GM12873 (cell line): ENCODE data around the gene PYGM.

Source experiments
- TF ChIP-seq, protein P1 (sequence below): IDR thresholded peaks from 2 replicates; pipeline ENCODE4 v1.5.1; 2012; ENCODE audit warnings: low read depth, mild to moderate bottlenecking, moderate library complexity, low read length, control low read depth; ENCODE audit not compliant: insufficient read depth; ENCODE audit errors: missing control alignments

The PYGM gene

DNA sequence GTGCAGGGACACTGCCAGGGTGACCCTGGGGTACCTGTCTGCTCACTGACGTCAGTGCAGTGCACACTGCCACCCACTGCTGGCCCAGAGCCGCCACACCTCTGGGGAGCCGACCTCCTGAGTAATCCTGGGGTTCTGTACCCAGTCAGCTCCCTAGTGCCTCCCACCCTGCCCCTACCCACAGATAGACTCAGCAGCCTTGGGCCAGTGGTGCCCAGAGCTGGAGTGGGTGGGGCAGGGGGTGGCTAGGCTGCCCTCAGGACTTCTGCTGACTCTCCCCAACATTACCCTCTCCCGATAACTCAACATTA is 42.6 kb downstream of the PYGM start:
- TF ChIP-seq, protein P1, sequence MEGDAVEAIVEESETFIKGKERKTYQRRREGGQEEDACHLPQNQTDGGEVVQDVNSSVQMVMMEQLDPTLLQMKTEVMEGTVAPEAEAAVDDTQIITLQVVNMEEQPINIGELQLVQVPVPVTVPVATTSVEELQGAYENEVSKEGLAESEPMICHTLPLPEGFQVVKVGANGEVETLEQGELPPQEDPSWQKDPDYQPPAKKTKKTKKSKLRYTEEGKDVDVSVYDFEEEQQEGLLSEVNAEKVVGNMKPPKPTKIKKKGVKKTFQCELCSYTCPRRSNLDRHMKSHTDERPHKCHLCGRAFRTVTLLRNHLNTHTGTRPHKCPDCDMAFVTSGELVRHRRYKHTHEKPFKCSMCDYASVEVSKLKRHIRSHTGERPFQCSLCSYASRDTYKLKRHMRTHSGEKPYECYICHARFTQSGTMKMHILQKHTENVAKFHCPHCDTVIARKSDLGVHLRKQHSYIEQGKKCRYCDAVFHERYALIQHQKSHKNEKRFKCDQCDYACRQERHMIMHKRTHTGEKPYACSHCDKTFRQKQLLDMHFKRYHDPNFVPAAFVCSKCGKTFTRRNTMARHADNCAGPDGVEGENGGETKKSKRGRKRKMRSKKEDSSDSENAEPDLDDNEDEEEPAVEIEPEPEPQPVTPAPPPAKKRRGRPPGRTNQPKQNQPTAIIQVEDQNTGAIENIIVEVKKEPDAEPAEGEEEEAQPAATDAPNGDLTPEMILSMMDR: no peak

DNA sequence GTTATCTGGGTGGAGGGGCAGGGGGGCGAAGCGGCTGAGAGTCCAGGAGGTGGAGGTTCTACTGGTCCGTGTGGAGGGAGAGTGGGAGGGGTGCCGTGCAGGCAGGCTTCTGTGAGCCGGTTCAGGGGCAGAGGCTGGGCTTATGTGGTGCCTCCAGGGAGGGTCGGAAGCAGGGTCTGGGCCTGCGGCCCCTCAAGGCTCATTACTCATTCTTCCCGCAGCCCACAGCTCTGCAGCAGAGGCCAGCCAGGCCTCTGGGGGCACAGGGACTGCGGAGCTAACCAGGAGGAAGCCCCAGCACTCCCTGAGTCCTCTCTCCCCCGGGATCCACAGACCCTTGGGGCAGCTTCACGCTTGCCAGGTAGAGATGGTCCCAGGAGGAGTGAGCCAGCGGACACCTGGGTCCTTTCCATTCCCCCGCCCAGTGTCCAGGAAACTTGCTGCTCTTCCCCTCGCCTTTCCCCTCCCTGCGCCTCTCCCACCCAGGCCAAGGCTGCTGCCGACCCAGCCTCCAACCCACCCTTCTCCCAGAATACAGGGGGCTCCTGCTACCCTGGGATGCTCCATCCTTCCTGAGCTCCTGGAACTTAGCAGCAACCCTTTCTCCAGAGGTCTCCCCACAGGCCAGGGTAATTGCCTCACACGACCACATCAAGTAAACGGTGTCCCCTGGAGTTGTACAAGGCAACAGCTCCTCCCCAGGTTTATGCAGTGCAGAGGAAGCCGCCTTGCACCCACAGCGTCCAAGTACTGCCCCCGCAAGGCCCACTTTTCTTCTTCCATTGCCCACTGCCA is 43.1 kb downstream of the PYGM start:
- TF ChIP-seq, protein P1: no peak

DNA sequence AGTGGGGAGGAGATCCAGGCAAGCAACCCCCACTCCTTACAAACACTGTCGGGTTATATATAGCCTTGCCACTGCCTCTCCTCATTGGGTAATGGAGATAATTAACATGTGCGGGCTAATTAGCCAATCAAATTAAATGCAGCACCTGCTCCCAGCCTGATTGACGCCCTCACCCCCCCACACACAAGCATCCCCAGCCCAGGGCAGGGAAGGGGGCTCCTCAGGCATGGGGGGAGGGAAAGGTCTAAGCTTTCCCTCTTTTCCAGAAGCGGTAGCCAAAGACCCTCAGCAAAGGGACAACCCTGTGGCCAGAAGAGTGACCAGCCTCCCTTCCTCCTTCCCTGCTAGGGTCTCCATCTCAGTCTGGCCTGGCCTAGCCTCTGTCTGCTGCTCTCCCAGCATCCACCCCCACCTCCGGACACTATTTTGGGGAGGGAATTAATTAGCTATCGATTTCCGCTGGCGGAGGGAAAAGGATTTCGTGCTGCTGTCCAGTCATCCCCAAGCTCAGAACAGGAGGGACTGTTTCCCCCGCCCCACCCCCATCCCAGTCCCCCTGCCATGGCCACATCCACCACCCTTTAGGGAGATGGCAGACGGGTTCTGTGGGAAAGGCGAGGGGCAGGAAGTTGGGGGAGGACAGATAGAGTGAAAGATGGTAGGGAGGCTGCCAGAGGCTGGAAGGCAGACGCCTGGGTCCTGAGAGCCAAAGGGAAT is 43.9 kb downstream of the PYGM start:
- TF ChIP-seq, protein P1: no peak

DNA sequence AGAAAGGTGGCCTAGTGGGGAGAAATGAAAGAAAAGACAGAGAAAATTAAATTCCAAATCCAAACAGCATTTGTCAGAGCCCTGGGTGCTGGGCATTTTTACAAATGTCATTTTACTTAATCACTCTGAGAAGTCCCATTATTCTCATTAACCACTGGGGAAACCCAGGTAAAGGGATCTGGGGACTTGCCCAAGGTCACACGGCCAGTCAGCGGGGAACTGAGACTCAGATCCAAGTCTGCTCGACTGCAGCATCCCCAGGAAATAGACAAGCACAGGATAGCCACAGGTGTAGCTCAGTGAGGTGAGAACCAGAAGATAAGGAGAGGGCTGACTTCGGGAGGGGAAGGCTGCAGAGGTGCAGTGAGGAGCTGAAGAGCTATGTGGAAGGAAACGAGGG is 44.7 kb downstream of the PYGM start:
- TF ChIP-seq, protein P1: no peak

DNA sequence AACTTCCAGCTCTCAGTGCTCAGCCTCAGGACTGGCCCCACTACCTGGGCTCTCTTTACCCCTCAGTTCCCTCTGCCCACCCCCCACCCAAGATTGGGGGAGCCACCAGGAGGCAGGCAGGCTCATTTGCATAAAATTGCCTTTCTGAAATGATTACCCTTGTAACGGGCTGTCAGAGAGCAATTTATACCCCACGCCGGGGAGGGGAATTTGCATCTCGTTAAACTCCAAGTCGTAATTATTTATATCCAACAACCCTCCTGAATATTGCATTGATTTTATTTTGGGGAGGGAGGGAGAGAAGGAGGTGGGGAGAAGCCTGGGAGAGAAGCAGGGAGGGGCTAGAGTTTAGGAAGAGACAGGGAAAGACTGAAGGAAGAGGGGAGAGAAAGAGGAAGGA is 45.1 kb downstream of the PYGM start:
- TF ChIP-seq, protein P1: no peak

DNA sequence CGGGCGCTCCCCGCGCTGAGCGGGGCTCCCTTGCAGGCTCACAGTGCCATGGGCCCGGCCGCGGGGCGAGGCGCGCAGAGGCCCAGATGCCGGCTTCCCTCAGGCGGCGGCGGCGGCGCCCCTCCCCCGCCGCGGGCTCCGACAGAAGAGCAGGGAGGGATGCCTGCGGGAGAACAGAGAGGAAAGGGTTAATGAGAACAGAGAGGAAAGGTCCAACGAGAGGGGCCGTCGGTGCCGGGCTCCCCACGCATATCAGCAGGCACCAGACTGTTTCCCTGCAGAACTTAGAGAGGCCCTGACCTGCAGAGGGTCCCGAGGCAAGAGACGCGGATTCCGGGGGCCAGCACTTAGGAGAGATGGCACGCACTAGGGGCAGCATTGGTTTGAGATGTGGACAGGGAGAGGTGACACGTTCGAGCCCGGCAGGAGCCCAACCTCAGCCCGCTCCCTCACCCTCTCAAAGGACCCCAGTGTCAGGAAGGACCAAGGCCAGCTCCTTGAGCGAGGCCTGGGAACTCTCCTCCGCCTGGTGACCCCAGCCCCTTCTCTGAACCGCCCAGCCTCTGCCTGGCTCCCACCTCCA is 45.9 kb downstream of the PYGM start:
- TF ChIP-seq, protein P1: no peak

DNA sequence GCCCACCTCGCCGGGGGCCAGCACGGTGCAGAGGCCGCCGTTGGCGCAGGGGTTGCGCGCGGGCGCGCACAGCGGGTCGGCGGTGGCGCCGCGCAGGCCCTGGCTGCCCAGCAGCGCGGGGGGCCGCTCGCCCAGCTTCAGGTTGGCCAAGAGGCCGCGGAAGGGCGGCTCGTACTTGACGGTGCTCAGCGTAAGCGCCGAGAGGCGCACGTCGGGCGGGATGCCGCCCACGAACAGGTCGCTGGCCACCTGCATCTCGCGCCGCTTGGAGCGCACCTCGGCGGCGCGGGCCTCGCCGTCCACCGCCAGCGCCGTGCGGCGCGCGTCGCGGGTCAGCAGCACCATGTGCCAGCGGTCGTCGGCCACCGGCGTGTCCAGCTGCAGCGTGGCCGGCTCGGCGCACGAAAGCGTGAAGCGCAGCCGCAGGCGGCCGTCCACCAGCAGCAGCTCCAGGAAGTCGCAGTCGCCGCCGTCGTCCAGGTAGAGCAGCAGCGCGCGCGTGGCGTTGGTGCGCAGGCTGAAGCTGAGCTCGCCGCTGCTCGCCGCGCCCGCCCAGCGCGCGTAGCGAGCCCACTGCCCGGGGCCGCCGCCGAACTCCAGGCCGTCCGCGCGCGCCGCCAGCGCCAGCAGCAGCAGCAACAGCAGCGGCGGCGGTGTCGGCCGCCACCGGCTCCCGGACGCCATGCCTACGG is 46.6 kb downstream of the PYGM start:
- TF ChIP-seq, protein P1: no peak
